DND-41 (cell line): ENCODE measurements around the gene PER2.

Experiments
- ATAC-seq: fragments of 200-7000 bp; cut with Tn5 transposase; 3 replicates; pipeline ENCODE4 v1.9.1; 2021; ENCODE audit warnings: low read depth; ENCODE audit not compliant: insufficient read depth
- DNase-seq: peaks from one replicate; pipeline ENCODE4 v3.0.0-alpha.2; 2020
- H2AFZ ChIP-seq: 2 replicates; pipeline ENCODE4 v1.6.0; 2012; ENCODE audit warnings: low read depth, low read length
- H3K27ac ChIP-seq: 2 replicates; pipeline ENCODE4 v1.5.1; 2012; ENCODE audit warnings: low read length, inconsistent platforms
- H3K27me3 ChIP-seq: fragments of 200-600 bp; sonication (generic); 2 replicates; pipeline ENCODE4 v1.6.0; 2012; ENCODE audit warnings: low read length, mild to moderate bottlenecking, inconsistent platforms; ENCODE audit not compliant: insufficient read depth, poor library complexity
- H3K36me3 ChIP-seq: 2 replicates; pipeline ENCODE4 v1.5.1; 2012; ENCODE audit warnings: low read length, inconsistent platforms; ENCODE audit not compliant: insufficient read depth
- H3K4me1 ChIP-seq: 2 replicates; pipeline ENCODE4 v1.5.1; 2012; ENCODE audit warnings: mild to moderate bottlenecking, low read length; ENCODE audit not compliant: insufficient read depth
- H3K4me2 ChIP-seq: 2 replicates; pipeline ENCODE4 v1.6.0; 2012; ENCODE audit warnings: mild to moderate bottlenecking, moderate library complexity, low read length, inconsistent platforms; ENCODE audit not compliant: insufficient read depth
- H3K4me3 ChIP-seq, 2 experiments: fragments of 200-600 bp in 1 of 2; shearing (Covaris generic) in 1 of 2; 2 replicates each; pipeline ENCODE4 v1.5.1; 2012 to 2016; ENCODE audit warnings: inconsistent platforms in 2 of 2, low read length in 2 of 2, mild to moderate bottlenecking in 2 of 2, low read depth in 1 of 2, moderate library complexity in 1 of 2
- H3K79me2 ChIP-seq: 2 replicates; pipeline ENCODE4 v1.6.0; 2012; ENCODE audit warnings: low read length, inconsistent platforms; ENCODE audit not compliant: insufficient read depth
- H3K9ac ChIP-seq: 2 replicates; pipeline ENCODE4 v1.6.0; 2012; ENCODE audit warnings: low read depth, mild to moderate bottlenecking, inconsistent platforms, low read length, moderate library complexity
- H3K9me3 ChIP-seq: 2 replicates; pipeline ENCODE4 v1.5.1; 2012; ENCODE audit warnings: low read length, moderate library complexity, mild to moderate bottlenecking, inconsistent platforms; ENCODE audit not compliant: insufficient read depth, severe bottlenecking
- H4K20me1 ChIP-seq: 2 replicates; pipeline ENCODE4 v1.6.0; 2012; ENCODE audit warnings: low read length; ENCODE audit not compliant: insufficient read depth
- CTCF ChIP-seq: IDR thresholded peaks from 2 replicates; pipeline ENCODE4 v1.5.1; 2012; ENCODE audit warnings: borderline replicate concordance, low read length, moderate library complexity, mild to moderate bottlenecking; ENCODE audit not compliant: poor library complexity, severe bottlenecking; ENCODE audit errors: extremely low read depth
- EZH2 ChIP-seq: IDR thresholded peaks from 3 replicates; pipeline ENCODE4 v1.6.1; 2012; ENCODE audit warnings: borderline replicate concordance, low read depth, mild to moderate bottlenecking, moderate library complexity, low read length, inconsistent platforms; ENCODE audit not compliant: severe bottlenecking

The PER2 gene

GRCh38 chr2:238244151-238244550 lies 44.3 kb downstream of the PER2 start:
- no peak overlapping the region for H3K4me3 ChIP-seq
- H3K9ac ChIP-seq = no peak overlapping the region
- H3K36me3 ChIP-seq = peaks cover 12% of the 10 kb centered on the region
- no peak overlapping the region for H2AFZ ChIP-seq
- TF ChIP-seq EZH2 (no peak), CTCF (no peak)
- H3K4me2 ChIP-seq = no peak overlapping the region
- no peaks in the 10 kb centered on the region for H3K9me3 ChIP-seq
- H4K20me1 ChIP-seq = no peaks in the 10 kb centered on the region
- no peaks in the 10 kb centered on the region for H3K79me2 ChIP-seq
- no peak for DNase-seq
- H3K27ac ChIP-seq = no peak overlapping the region
- no peak for ATAC-seq
- no peaks in the 10 kb centered on the region for H3K27me3 ChIP-seq
- H3K4me1 ChIP-seq = peaks cover 4% of the 10 kb centered on the region

GRCh38 chr2:238243496-238244076 lies 44.8 kb downstream of the PER2 start:
- DNase-seq = no peak
- H3K79me2 ChIP-seq = no peaks in the 10 kb centered on the region
- H3K4me1 ChIP-seq = peaks cover 4% of the 10 kb centered on the region
- H3K9me3 ChIP-seq = no peaks in the 10 kb centered on the region
- no peaks in the 10 kb centered on the region for H4K20me1 ChIP-seq
- no peak overlapping the region for H3K27ac ChIP-seq
- H3K27me3 ChIP-seq = no peaks in the 10 kb centered on the region
- H3K9ac ChIP-seq = no peak overlapping the region
- H2AFZ ChIP-seq = no peak overlapping the region
- H3K36me3 ChIP-seq = peaks cover 12% of the 10 kb centered on the region
- TF ChIP-seq EZH2 = no peak
- TF ChIP-seq CTCF = no peak
- no peak overlapping the region for H3K4me3 ChIP-seq
- no peak for ATAC-seq
- H3K4me2 ChIP-seq = no peak overlapping the region

- no peak overlapping the region for H2AFZ ChIP-seq
- no peaks in the 10 kb centered on the region for H4K20me1 ChIP-seq
- TF ChIP-seq CTCF (no peak), EZH2 (no peak)
- H3K27ac ChIP-seq = no peak overlapping the region
- H3K9ac ChIP-seq = no peak overlapping the region
- H3K4me1 ChIP-seq = peaks cover 4% of the 10 kb centered on the region
- ATAC-seq (no peak), DNase-seq (no peak)
- H3K27me3 ChIP-seq = no peaks in the 10 kb centered on the region
- H3K4me3 ChIP-seq = no peak overlapping the region
- peaks cover 12% of the 10 kb centered on the region for H3K36me3 ChIP-seq
- no peak overlapping the region for H3K4me2 ChIP-seq
- H3K9me3 ChIP-seq = no peaks in the 10 kb centered on the region
- H3K79me2 ChIP-seq = no peaks in the 10 kb centered on the region
Observed at GRCh38 chr2:238242731-238243495, 45.5 kb downstream of the PER2 start.
